Measurements from ENCODE around the gene CGN.

Gene CGN

DNA sequence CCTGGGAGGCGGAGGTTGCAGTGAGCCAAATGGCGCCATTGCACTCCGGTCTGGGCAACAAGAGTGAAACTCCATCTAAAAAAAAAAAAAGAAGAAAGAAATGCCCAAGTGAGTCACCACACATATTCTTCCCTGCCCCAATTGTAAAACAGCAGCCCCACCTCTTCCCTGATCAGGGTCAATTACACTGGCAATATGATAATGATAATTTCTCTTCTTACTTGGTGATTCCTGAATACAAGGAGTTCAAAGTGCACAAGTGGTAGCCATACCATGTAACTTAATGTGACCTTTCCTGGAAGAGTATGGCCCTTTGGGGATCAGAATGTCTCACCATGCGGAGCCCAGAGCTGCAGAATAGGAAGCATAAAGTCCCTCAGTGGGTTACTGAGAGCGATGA lies 11.8 kb upstream of the CGN start:
- Histone ChIP-seq H2AFZ (ENCODE audit: low read depth) (no peak overlapping the region), H3K36me3 (ENCODE audit: insufficient read depth) (no peaks in the 10 kb centered on the region), H3K79me2 (ENCODE audit: insufficient read depth, low read depth) (no peaks in the 10 kb centered on the region), H3K4me3 (IDR thresholded peaks at IDR 0.05; ENCODE audit: insufficient read depth, low read depth, low read length) (no peak overlapping the region), H3K27me3 (ENCODE audit: insufficient read depth, low read depth) (no peaks in the 10 kb centered on the region), H4K20me1 (ENCODE audit: insufficient read depth) (no peaks in the 10 kb centered on the region), H3K27ac (no peak overlapping the region), H3K4me1 (ENCODE audit: low read depth, poor library complexity, severe bottlenecking) (peaks cover 35% of the 10 kb centered on the region), H3K4me2 (no peak overlapping the region), H3K9ac (no peak overlapping the region)
- TF ChIP-seq, protein P1, sequence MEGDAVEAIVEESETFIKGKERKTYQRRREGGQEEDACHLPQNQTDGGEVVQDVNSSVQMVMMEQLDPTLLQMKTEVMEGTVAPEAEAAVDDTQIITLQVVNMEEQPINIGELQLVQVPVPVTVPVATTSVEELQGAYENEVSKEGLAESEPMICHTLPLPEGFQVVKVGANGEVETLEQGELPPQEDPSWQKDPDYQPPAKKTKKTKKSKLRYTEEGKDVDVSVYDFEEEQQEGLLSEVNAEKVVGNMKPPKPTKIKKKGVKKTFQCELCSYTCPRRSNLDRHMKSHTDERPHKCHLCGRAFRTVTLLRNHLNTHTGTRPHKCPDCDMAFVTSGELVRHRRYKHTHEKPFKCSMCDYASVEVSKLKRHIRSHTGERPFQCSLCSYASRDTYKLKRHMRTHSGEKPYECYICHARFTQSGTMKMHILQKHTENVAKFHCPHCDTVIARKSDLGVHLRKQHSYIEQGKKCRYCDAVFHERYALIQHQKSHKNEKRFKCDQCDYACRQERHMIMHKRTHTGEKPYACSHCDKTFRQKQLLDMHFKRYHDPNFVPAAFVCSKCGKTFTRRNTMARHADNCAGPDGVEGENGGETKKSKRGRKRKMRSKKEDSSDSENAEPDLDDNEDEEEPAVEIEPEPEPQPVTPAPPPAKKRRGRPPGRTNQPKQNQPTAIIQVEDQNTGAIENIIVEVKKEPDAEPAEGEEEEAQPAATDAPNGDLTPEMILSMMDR (conservative IDR thresholded peaks at IDR 0.05; ENCODE audit: low read depth, low read length), result no peak

- H3K9ac ChIP-seq, result no peak overlapping the region
- H3K36me3 ChIP-seq (ENCODE audit: insufficient read depth), result no peaks in the 10 kb centered on the region
- no peaks in the 10 kb centered on the region for H3K27me3 ChIP-seq (ENCODE audit: insufficient read depth, low read depth)
- H3K27ac ChIP-seq, result no peak overlapping the region
- no peak overlapping the region for H2AFZ ChIP-seq (ENCODE audit: low read depth)
- H4K20me1 ChIP-seq (ENCODE audit: insufficient read depth), result no peaks in the 10 kb centered on the region
- no peak overlapping the region for H3K4me2 ChIP-seq
- TF ChIP-seq, protein P1 (conservative IDR thresholded peaks at IDR 0.05; ENCODE audit: low read depth, low read length), result no peak
- H3K79me2 ChIP-seq (ENCODE audit: insufficient read depth, low read depth), result no peaks in the 10 kb centered on the region
- peaks cover 35% of the 10 kb centered on the region for H3K4me1 ChIP-seq (ENCODE audit: low read depth, poor library complexity, severe bottlenecking)
- H3K4me3 ChIP-seq (IDR thresholded peaks at IDR 0.05; ENCODE audit: insufficient read depth, low read depth, low read length), result no peak overlapping the region
These were observed 11.3 kb upstream of the CGN start for GRCh38 chr1:151499930-151500329.

- Histone ChIP-seq H3K4me3 (IDR thresholded peaks at IDR 0.05; ENCODE audit: insufficient read depth, low read depth, low read length) (no peak overlapping the region), H3K9ac (no peak overlapping the region), H3K27ac (no peak overlapping the region), H2AFZ (ENCODE audit: low read depth) (no peak overlapping the region), H3K36me3 (ENCODE audit: insufficient read depth) (no peaks in the 10 kb centered on the region), H4K20me1 (ENCODE audit: insufficient read depth) (no peaks in the 10 kb centered on the region), H3K4me1 (ENCODE audit: low read depth, poor library complexity, severe bottlenecking) (peaks cover 38% of the 10 kb centered on the region), H3K27me3 (ENCODE audit: insufficient read depth, low read depth) (no peaks in the 10 kb centered on the region), H3K4me2 (no peak overlapping the region), H3K79me2 (ENCODE audit: insufficient read depth, low read depth) (no peaks in the 10 kb centered on the region)
- TF ChIP-seq, protein P1 (conservative IDR thresholded peaks at IDR 0.05; ENCODE audit: low read depth, low read length), result peak; percentile 49
These were observed 9.7 kb upstream of the CGN start for GRCh38 chr1:151501474-151501873.

GRCh38 chr1:151502035-151502700 lies 9.0 kb upstream of the CGN start:
- H3K9ac ChIP-seq, result no peak overlapping the region
- H3K27me3 ChIP-seq (ENCODE audit: insufficient read depth, low read depth), result no peaks in the 10 kb centered on the region
- H3K4me2 ChIP-seq, result no peak overlapping the region
- H3K27ac ChIP-seq, result no peak overlapping the region
- H3K4me1 ChIP-seq (ENCODE audit: low read depth, poor library complexity, severe bottlenecking), result peaks cover 38% of the 10 kb centered on the region
- H4K20me1 ChIP-seq (ENCODE audit: insufficient read depth), result no peaks in the 10 kb centered on the region
- H2AFZ ChIP-seq (ENCODE audit: low read depth), result no peak overlapping the region
- no peaks in the 10 kb centered on the region for H3K79me2 ChIP-seq (ENCODE audit: insufficient read depth, low read depth)
- TF ChIP-seq, protein P1 (conservative IDR thresholded peaks at IDR 0.05; ENCODE audit: low read depth, low read length), result no peak; the same call in 1 of the 2 replicates
- no peak overlapping the region for H3K4me3 ChIP-seq (IDR thresholded peaks at IDR 0.05; ENCODE audit: insufficient read depth, low read depth, low read length)
- no peaks in the 10 kb centered on the region for H3K36me3 ChIP-seq (ENCODE audit: insufficient read depth)
